Activated T-helper 1 cell treated with anti-CD3 and anti-CD28 coated beads, Interleukin-2, amount 50 U/mL, for 16 hours (primary cell): ENCODE results near the gene PRDX5.

ENCODE experiments used
- DNase-seq, 2 donors: peaks; one replicate each; pipeline ENCODE4 v3.0.0-alpha.2; 2020; ENCODE audit warnings: low read depth in 1 of 2, low spot score in 1 of 2

The PRDX5 gene

GRCh38 chr11:64317961-64318765, at the start of gene PRDX5:
TSS of gene PRDX5 (plus strand) at chr11:64318121. CDS start at chr11:64318216, 95 bp downstream.
- peak; percentile 88 to 91 for DNase-seq

DNA sequence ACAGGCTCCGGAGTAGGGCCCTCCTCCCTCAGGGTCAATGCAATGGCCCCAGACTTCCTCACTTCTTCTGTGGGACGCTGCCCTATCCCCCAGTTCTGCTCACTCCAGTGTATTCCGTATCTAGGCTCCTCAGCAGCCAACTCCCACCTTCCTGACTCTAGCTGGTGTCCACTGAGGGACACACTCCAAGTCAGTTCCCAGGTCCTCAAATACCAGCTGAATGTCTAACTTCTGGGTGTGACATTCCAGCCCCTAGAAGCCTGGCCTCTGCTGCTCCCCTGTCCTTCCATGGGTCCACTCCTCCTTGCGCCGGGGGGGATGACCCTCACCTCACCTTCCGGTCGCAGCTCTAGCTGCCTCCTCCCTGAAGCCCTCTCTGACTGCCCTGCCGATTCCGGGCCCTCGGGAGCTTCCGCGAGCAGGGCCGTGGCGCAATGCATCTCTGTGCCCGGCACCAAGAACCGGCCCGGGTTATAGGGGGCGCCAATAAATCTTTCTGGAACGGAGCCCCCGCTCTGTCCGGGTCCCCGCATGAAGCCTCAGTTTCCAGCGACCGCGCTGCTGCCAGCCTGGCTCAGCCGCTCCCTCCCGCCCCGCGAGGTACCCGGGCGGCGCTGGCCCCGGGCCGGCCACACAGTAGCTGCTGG, 48.9 kb upstream of the PRDX5 start:
- no peak for DNase-seq

DNA sequence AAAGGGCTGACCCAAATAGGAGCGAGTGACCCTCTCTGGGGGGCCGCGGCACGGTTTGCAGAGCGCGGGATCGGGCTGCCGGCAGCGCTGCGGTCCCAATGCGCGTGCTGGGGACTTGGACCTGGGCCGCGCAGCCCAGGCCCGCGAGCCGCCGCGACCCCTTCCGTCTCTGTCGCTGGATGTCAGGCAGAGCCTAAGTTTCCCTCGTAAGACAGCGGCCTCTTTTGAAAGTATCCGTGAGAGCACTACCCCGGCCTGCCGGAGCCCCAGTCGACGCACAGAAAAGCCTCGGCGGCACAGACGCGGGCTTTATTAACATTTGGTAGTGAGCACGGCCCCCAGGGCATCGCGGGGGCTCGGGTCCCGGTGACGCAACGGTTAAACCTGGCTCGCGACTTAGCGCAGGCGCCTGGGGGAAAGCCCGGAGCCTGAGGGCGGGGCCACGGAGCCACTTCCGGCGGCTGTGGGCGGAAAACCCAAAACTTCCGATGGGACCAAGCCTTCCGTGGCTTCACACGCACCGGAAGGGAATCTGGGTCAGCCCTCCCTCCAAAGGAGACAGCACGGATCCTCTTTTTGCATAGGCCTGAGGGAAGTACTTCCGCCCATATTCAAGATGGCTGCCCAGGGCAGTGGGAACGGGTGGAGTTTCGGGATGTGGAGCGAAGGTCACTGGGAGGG, 48.2 kb upstream of the PRDX5 start:
- peak; percentile 95 to 97 for DNase-seq

- no peak for DNase-seq
These were observed 42.7 kb upstream of the PRDX5 start for GRCh38 chr11:64275031-64275800.

- DNase-seq = no peak
These were observed 42.1 kb upstream of the PRDX5 start for GRCh38 chr11:64275841-64276240.

DNA sequence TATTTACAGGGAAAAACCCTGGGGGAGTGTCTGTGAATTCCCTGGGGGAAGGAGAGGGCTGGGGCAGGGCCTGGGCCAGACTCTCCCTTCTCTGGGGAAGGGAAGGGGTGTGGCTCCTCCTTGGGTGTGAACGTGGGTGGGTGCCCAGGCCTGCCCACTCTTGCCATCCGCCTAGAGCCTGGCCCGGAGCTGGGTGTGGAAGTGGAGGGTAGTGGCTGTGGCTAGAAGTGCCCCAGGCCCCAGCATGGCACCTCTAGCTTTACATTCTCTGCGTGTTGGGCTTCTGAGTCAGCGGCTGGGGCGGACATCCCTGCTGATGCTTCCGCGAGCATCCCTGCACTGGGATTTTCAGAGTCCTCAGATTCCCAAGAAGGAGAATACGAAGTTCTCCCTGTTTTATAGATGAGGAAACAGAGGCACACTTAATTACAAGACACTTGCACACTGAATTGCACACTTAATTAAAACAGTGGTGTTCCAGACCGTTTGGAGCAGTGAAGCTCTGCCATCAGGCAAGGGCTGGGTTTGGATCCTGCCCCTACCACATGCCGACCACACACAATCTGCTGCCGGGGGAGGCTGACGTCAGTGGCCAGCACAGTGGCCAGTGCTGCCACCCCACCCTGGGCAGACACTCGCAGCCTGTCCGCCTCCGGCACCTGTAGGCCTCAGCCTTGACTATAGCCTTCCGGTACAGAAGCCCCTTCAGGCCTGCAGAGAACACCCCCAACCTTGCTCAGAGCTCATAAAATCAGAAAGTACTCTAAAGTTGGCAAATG, 41.1 kb upstream of the PRDX5 start:
- no peak for DNase-seq

- DNase-seq = no peak
These were observed 39.2 kb upstream of the PRDX5 start for GRCh38 chr11:64278576-64279190.

- DNase-seq = no peak
These were observed 35.8 kb upstream of the PRDX5 start for GRCh38 chr11:64281957-64282770.

DNA sequence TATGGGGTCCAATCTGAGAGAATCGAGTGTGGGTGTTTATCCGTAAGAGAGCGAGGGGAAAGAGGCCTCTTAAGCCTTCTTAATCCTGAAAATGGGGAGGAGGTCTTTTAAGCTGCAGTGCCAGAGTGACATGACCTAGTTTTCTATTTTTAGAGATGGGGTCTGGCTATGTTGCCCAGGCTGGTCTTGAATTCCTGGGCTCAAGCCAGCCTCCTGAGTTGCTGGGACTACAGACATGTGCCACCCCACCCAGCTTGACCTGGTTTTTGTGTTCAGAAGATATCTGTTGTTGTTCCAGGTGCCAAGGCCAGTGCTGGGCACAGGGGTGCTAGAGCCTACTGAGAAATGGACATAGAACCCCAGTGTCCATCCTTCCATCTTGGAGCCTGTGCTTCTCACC, 34.8 kb upstream of the PRDX5 start:
- no peak for DNase-seq

GRCh38 chr11:64284048-64284961, 33.6 kb upstream of the PRDX5 start, which contains the start of gene BAD:
TSS of gene BAD (minus strand) at chr11:64284665. CDS start at chr11:64284368, 297 bp downstream.
- peak; percentile 80 to 87 for DNase-seq

GRCh38 chr11:64284962-64285884, 32.7 kb upstream of the PRDX5 start, which contains the start of gene GPR137:
TSS of gene GPR137 (plus strand) at chr11:64285848. CDS start at chr11:64286525, 677 bp downstream.
- peak; percentile 86 to 88 for DNase-seq

DNA sequence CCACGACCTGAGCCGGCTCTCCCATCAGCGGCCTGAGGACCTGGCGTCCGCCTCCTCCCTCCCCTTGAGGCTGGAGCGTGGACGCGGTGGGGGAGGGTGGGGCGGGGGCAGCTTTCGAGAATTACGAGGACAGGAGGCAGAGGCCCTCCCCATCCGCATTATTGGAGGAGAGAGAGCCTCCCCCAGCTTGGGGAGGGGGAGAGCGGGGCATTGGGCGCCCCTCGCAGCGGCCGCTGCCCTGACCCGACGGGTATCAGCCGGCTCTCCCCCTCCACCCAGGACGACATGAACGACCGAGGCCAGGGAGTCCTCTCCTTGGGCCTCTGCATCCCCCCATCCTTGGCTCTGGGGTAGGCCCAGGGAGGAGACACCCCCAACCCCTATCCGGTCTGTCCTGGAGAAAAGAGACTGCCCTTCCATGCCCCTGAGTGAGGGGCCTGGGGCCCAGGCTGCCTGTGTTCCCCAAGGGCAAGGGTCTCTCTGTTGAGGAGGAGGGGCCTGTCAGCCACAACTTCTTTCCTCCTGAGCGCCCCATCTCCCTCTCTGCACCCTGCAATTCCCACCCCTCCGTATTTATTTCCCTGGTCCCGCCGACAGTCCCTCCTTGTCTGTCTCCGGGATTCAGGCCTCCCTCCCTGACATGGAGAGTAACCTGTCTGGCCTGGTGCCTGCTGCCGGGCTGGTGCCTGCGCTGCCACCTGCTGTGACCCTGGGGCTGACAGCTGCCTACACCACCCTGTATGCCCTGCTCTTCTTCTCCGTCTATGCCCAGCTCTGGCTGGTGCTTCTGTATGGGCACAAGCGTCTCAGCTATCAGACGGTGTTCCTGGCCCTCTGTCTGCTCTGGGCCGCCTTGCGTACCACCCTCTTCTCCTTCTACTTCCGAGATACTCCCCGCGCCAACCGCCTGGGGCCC, 31.8 kb upstream of the PRDX5 start:
- DNase-seq = no peak

DNA sequence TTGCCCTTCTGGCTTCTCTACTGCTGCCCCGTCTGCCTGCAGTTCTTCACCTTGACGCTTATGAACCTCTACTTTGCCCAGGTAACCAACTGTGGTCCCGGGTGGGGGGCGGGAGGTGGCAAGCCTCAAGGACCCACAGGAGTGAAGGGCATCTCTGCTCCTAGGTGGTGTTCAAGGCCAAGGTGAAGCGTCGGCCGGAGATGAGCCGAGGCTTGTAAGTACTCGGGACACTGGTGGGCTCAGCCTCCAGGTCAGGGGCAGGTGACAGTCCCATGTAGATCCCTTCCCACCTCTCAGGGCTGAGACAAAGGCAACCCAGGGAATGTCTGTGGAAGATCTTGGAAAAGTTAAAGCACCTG, 31.1 kb upstream of the PRDX5 start:
- DNase-seq = no peak

DNA sequence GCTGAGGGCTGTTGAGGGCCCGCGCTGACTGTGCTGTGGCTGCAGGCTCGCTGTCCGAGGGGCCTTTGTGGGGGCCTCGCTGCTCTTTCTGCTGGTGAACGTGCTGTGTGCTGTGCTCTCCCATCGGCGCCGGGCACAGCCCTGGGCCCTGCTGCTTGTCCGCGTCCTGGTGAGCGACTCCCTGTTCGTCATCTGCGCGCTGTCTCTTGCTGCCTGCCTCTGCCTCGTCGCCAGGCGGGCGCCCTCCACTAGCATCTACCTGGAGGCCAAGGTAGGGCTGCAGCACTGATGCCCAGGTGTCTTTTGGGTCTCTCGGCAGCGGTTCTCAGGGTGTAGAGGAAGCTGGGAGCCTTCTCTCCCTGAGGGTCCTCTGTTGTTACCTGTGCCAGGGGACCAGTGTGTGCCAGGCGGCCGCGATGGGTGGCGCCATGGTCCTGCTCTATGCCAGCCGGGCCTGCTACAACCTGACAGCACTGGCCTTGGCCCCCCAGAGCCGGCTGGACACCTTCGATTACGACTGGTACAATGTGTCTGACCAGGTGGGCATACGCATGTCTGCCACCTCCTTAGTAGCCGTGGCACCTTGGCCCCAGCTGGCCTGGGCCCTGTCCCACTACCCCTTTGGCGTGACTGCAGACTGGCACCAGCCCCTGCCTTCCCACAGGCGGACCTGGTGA, 30.1 kb upstream of the PRDX5 start:
- no peak for DNase-seq

GRCh38 chr11:64288353-64288750, 29.6 kb upstream of the PRDX5 start:
- no peak for DNase-seq
